IMR-90 (cell line): ENCODE data around the gene SPAG5. TPM values are rescaled to one million over a fixed set of nuclear protein-coding genes. Genes with fewer than 3 reads are reported as not detected.

Source experiments
- ATAC-seq: fragments of 200-7000 bp; cut with Tn5 transposase; 2 replicates; pipeline ENCODE4 v1.9.1; 2020; ENCODE audit warnings: low read depth, mild to moderate bottlenecking, moderate library complexity
- BruUV-seq: library from RNA; stranded (reverse); fragments of 400-500 nt; replicated peaks from 2 replicates; lab custom pipeline; 2021; lab: Mats Ljungman, UMichigan
- CTCF ChIA-PET: fragments of 300-600 bp; formaldehyde crosslinking; extraction: SDS; loops from one replicate; lab custom pipeline; 2021; ENCODE audit warnings: antibody characterized with exemption; lab: Yijun Ruan, JAX
- POLR2A ChIA-PET: fragments of 300-600 bp; sonication (Branson Sonifier 250); formaldehyde crosslinking; loops from one replicate; lab custom pipeline; 2022; ENCODE audit warnings: antibody characterized with exemption; ENCODE audit not compliant: unreplicated experiment; lab: Charles Lee
- DNase-seq: peaks from one replicate; pipeline ENCODE4 v3.0.0; 2013
- H2AFZ ChIP-seq: replicated peaks from 2 replicates; pipeline ENCODE3; 2013; ENCODE audit warnings: low read length, mild to moderate bottlenecking; ENCODE audit not compliant: poor library complexity
- H2AK5ac ChIP-seq: 2 replicates; pipeline ENCODE4 v1.6.1; 2013; ENCODE audit warnings: low read depth, low read length, inconsistent platforms
- H2AK9ac ChIP-seq: replicated peaks from 2 replicates; pipeline ENCODE3; 2013; ENCODE audit warnings: mild to moderate bottlenecking, low read depth, low read length, moderate library complexity; ENCODE audit not compliant: poor library complexity
- H2BK120ac ChIP-seq: 2 replicates; pipeline ENCODE4 v1.6.1; 2013; ENCODE audit warnings: low read depth, low read length, inconsistent platforms
- H2BK15ac ChIP-seq: 3 replicates; pipeline ENCODE4 v1.6.1; 2013; ENCODE audit warnings: low read depth, low read length, inconsistent platforms
- H2BK20ac ChIP-seq: 2 replicates; pipeline ENCODE4 v1.6.1; 2013; ENCODE audit warnings: low read depth, mild to moderate bottlenecking, inconsistent platforms, low read length, moderate library complexity
- H2BK5ac ChIP-seq: 2 replicates; pipeline ENCODE4 v1.6.1; 2013; ENCODE audit warnings: mild to moderate bottlenecking, low read depth, low read length, inconsistent platforms; ENCODE audit not compliant: poor library complexity, severe bottlenecking
- H3K14ac ChIP-seq: replicated peaks from 2 replicates; pipeline ENCODE4 v1.6.1; 2013; ENCODE audit warnings: low read depth, low read length, inconsistent platforms
- H3K18ac ChIP-seq: 2 replicates; pipeline ENCODE4 v1.6.1; 2013; ENCODE audit warnings: low read depth, low read length, control low read depth
- H3K23ac ChIP-seq: 2 replicates; pipeline ENCODE4 v1.6.1; 2013; ENCODE audit warnings: low read depth, low read length, inconsistent platforms
- H3K27ac ChIP-seq: 2 replicates; pipeline ENCODE4 v1.5.1; 2013; ENCODE audit warnings: mild to moderate bottlenecking, control low read depth, low read length; ENCODE audit not compliant: insufficient read depth
- H3K27me3 ChIP-seq: 2 replicates; pipeline ENCODE4 v1.6.1; 2013; ENCODE audit warnings: low read length; ENCODE audit not compliant: control insufficient read depth, insufficient read depth
- H3K36me3 ChIP-seq: 2 replicates; pipeline ENCODE4 v1.6.1; 2013; ENCODE audit warnings: low read length, mixed read lengths; ENCODE audit not compliant: control insufficient read depth, insufficient read depth
- H3K4ac ChIP-seq: 2 replicates; pipeline ENCODE4 v1.6.1; 2013; ENCODE audit warnings: low read depth, low read length, inconsistent platforms
- H3K4me1 ChIP-seq: 2 replicates; pipeline ENCODE4 v1.6.1; 2013; ENCODE audit warnings: low read length, mixed read lengths; ENCODE audit not compliant: control insufficient read depth, insufficient read depth
- H3K4me2 ChIP-seq: 2 replicates; pipeline ENCODE4 v1.6.1; 2013; ENCODE audit warnings: low read depth, mild to moderate bottlenecking, control low read depth, low read length, moderate library complexity
- H3K4me3 ChIP-seq: 2 replicates; pipeline ENCODE4 v1.5.1; 2013; ENCODE audit warnings: low read depth, mild to moderate bottlenecking, control low read depth, low read length, moderate library complexity; ENCODE audit not compliant: insufficient read depth
- H3K56ac ChIP-seq: 2 replicates; pipeline ENCODE4 v1.6.1; 2013; ENCODE audit warnings: low read length, inconsistent platforms; ENCODE audit not compliant: insufficient read depth; ENCODE audit errors: extremely low read depth
- H3K79me1 ChIP-seq, 2 experiments: 2 replicates each; pipeline ENCODE4 v1.6.1; 2013; ENCODE audit warnings: low read length in 2 of 2, inconsistent platforms in 1 of 2, low read depth in 1 of 2
- H3K9ac ChIP-seq: 2 replicates; pipeline ENCODE4 v1.6.1; 2013; ENCODE audit warnings: low read depth, low read length, control low read depth
- H3K9me1 ChIP-seq: 2 replicates; pipeline ENCODE4 v1.6.1; 2013; ENCODE audit warnings: low read length, inconsistent platforms; ENCODE audit not compliant: insufficient read depth
- H3K9me3 ChIP-seq: 2 replicates; pipeline ENCODE4 v1.6.1; 2013; ENCODE audit warnings: low read length; ENCODE audit not compliant: control insufficient read depth, insufficient read depth
- H4K20me1 ChIP-seq: 2 replicates; pipeline ENCODE4 v1.6.1; 2013; ENCODE audit warnings: low read length, inconsistent platforms; ENCODE audit not compliant: insufficient read depth
- H4K5ac ChIP-seq: 2 replicates; pipeline ENCODE4 v1.6.1; 2013; ENCODE audit warnings: mild to moderate bottlenecking, low read depth, low read length, control low read depth
- H4K8ac ChIP-seq, 2 experiments: 2 replicates each; pipeline ENCODE4 v1.6.1; 2013; ENCODE audit warnings: low read depth in 2 of 2, low read length in 2 of 2, control low read depth in 1 of 2, inconsistent platforms in 1 of 2
- H4K91ac ChIP-seq: 2 replicates; pipeline ENCODE4 v1.6.1; 2013; ENCODE audit warnings: low read depth, low read length, inconsistent platforms; ENCODE audit not compliant: insufficient read depth
- CHD1 ChIP-seq: IDR thresholded peaks from 2 replicates; pipeline ENCODE4 v1.6.1; 2012; ENCODE audit warnings: low read depth, low read length, improper control_type of control experiment
- FOS ChIP-seq: fragments of 150-350 bp; IDR thresholded peaks from 2 replicates; pipeline ENCODE4 v1.6.1; 2016; ENCODE audit warnings: low read depth, low read length
- MAZ ChIP-seq: IDR thresholded peaks from 2 replicates; pipeline ENCODE4 v1.6.1; 2012; ENCODE audit warnings: low read depth, mild to moderate bottlenecking, low read length, improper control_type of control experiment, moderate library complexity, borderline replicate concordance
- SMC3 ChIP-seq: fragments of 150-350 bp; IDR thresholded peaks from 2 replicates; pipeline ENCODE4 v1.6.1; 2016; ENCODE audit warnings: low read depth, mild to moderate bottlenecking, antibody characterized with exemption, low read length, moderate library complexity
- WGBS, 2 experiments: methylation state at CpG; one replicate each; pipeline versions ENCODE4 v1.1.5 to v1.1.7; 2013; ENCODE audit warnings: missing lambda C conversion rate in 2 of 2; ENCODE audit not compliant: insufficient read length in 1 of 2; ENCODE audit errors: extremely low coverage in 2 of 2; 5-methylcytosine and 5-hydroxymethylcytosine counted together
- dilution Hi-C: fragments of 300-500 bp; cut with HindIII; formaldehyde crosslinking; loops from one replicate; pipeline ENCODE4 v1.14.3; 2018; ENCODE audit warnings: low sequenced_read_pairs; ENCODE audit not compliant: unreplicated experiment
- in situ Hi-C: fragments of 300-500 bp; cut with MboI; formaldehyde crosslinking; loops from 3 replicates; pipeline ENCODE4 v1.14.3; 2019; ENCODE audit warnings: low sequenced_read_pairs, inconsistent platforms, mixed read lengths
- intact Hi-C: fragments of 100-400 bp; cut with micrococcal nuclease; formaldehyde crosslinking; loops from 2 replicates; pipeline ENCODE4 v1.10.0; 2022
- polyA plus RNA-seq, 3 experiments: library from polyadenylated mRNA; depleted of rRNA; stranded (reverse); fragments of >200 nt; gene quantifications; 2 replicates each; pipeline ENCODE4 v1.2.3, GENCODE V29; 2012; ENCODE audit warnings: low replicate concordance in 1 of 3
- total RNA-seq: library from RNA; depleted of rRNA; stranded (reverse); fragments of >200 nt; gene quantifications from 2 replicates; pipeline ENCODE4 v1.2.3, GENCODE V29; 2012

The SPAG5 gene
- total and polyA plus RNA-seq, 2 of the 4 experiments (the other 2 are of a cell fraction), result 40.3 to 60.8 TPM

DNA sequence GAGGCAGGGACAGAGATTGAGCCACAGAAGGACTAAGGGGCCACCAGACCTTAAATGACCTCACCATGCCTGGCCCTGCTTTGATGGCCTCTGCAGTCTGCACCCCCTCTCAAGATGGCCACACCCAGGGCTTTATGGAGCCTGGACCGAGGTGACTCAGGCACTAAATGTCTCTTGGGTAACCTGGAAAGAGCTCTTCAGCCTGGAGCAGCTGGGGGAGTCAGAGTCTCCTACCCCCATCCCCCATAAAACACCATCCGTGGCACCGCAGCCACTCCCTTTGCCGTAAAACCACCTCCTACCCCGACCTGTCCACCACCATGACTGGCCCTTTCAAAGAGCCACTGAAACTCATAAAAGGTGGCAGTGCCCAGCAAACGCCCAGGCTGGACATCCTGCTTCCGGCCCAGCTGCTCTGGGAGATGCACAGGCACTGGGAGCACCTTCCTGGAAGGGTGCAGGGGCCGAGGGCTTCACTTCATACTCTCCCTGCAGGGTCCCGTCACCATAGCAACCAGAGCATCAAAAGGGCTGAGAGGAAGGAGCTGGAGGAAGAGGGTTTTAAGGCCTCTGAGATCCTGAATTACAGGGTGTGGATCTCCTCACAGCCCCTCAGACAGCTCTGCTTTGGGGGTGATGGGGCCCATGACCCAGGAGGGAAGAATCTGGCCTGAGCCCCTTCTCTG is 70.4 kb downstream of the SPAG5 start:
- Histone ChIP-seq H3K4me1 (peaks cover 25% of the 10 kb centered on the region), H3K9me3 (no peaks in the 10 kb centered on the region), H2AK5ac (no peak overlapping the region), H3K23ac (no peak overlapping the region), H3K4me3 (no peak overlapping the region), H3K4ac (no peak overlapping the region), H3K4me2 (no peak overlapping the region), H2AFZ (no peak overlapping the region), H2AK9ac (no peak overlapping the region), H3K56ac (no peak overlapping the region), H3K79me1 (no peaks in the 10 kb centered on the region), H3K9ac (no peak overlapping the region), H3K27ac (no peak overlapping the region), H4K5ac (no peak overlapping the region), H2BK20ac (no peak overlapping the region), H3K18ac (no peak overlapping the region), H2BK5ac (no peak overlapping the region), H3K27me3 (peaks cover 13% of the 10 kb centered on the region), H3K9me1 (peaks cover 7% of the 10 kb centered on the region), H4K8ac (no peak overlapping the region), H4K20me1 (no peaks in the 10 kb centered on the region), H3K14ac (no peak overlapping the region), H3K36me3 (no peaks in the 10 kb centered on the region), H2BK15ac (no peak overlapping the region), H4K91ac (no peak overlapping the region), H2BK120ac (no peak overlapping the region)
- intact Hi-C loops (no loop called here), in situ Hi-C loops (no loop called here), dilution Hi-C loops (no loop called here)
- CTCF ChIA-PET, result no interaction called here
- TF ChIP-seq CHD1 (no peak), FOS (no peak), SMC3 (no peak), MAZ (no peak)
- WGBS, 2 experiments, result 92% methylated on average over 4 of the region's 9 CpGs; no CpG with 5 or more reads in 1 of the 2 experiments
- POLR2A ChIA-PET, result no interaction called here
- ATAC-seq, result no peak
- no TSS peak for BruUV-seq
- no peak for DNase-seq
